KOPT-K1 (cell line): ENCODE results near the gene FMNL1.
A peak's percentile ranks its signal among the peaks of the same experiment; 100 is the strongest.

Experiments
- H3K27ac ChIP-seq: fragments of 200-600 bp; sonication (generic); 2 replicates; pipeline ENCODE4 v1.5.1; 2016; ENCODE audit warnings: antibody characterized with exemption, mild to moderate bottlenecking, low read depth, low read length; ENCODE audit not compliant: poor library complexity, severe bottlenecking
- H3K36me3 ChIP-seq: fragments of 200-600 bp; sonication (generic); 2 replicates; pipeline ENCODE4 v1.5.1; 2017; ENCODE audit warnings: antibody characterized with exemption, mild to moderate bottlenecking, low read length, moderate library complexity; ENCODE audit not compliant: insufficient read depth
- H3K9me3 ChIP-seq: fragments of 200-600 bp; sonication (generic); 2 replicates; pipeline ENCODE4 v1.5.1; 2017; ENCODE audit warnings: antibody characterized with exemption, low read length, mild to moderate bottlenecking; ENCODE audit not compliant: insufficient read depth, poor library complexity, severe bottlenecking

The FMNL1 gene

DNA sequence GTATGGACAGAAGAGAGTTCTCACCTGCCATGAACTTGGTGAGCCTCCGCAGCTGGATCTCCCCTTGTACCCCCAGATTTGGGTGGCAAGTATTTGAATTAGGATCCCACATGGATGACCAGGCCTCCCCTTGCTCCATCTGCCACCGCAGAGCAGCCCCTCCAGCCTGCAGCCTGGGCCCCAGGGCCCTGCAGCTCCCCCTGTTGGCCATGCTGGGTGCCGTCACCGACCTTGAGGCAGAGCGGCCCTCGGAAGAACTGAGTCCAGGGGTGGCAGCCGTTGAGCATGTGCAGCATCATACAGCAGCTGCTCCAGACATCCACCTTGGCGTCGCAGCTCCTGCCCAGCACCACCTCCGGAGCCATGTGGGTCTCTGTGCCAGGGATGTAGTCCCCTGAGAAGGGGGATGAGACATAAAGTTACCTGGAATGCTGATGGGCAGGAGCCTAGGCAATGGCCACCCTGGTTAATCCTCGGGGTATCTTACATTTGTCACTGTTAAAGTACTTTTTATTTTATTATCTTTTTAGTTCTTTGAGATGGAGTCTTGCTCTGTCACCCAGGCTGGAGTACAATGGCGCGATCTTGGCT, 49.2 kb downstream of the FMNL1 start:
- Histone ChIP-seq H3K36me3 (peaks cover 89% of the 10 kb centered on the region), H3K27ac (no peak overlapping the region), H3K9me3 (no peaks in the 10 kb centered on the region)

DNA sequence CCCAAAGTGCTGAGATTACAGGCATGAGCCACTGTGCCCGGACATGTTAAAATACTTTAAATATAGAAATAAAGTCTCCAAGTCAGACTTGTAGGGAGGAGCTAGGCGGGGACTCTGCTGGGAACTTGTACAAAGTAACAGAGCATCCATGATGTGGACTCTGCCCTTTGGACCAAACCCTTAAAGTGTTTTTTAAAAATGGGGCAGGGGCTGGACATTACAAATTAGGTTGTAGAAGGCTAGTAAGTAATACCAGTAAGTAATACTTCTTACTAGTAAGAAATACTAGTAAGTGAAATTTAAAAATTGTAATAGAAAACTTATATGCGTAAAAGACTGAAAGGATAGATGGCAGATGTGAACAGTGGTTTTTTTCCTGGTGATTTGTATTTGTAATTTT, 49.9 kb downstream of the FMNL1 start:
- Histone ChIP-seq H3K9me3 (no peaks in the 10 kb centered on the region), H3K27ac (no peak overlapping the region), H3K36me3 (peaks cover 87% of the 10 kb centered on the region)

DNA sequence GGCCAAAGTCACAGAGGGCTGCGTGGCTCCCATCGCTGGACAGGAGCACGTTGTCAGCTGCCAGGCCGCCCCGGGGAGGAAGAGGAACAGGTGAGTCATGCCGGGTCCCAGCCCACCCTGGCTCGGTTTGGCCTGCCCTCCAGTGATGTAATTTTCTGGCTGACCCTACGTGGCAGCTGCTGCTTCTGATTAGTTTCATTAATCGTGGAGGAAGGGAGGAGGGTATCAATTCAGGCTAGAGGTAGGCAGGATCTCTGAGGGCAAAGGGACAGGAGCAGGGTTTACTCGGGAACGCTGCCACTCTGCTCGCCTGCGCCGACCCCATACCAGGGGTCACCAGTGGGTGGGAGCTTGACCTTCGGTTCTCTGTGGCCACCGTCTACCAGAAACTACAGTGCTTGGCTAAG, 51.9 kb downstream of the FMNL1 start:
- H3K27ac ChIP-seq, result no peak overlapping the region
- H3K9me3 ChIP-seq, result no peaks in the 10 kb centered on the region
- peaks cover 76% of the 10 kb centered on the region for H3K36me3 ChIP-seq

- Histone ChIP-seq H3K36me3 (peaks cover 76% of the 10 kb centered on the region), H3K9me3 (no peaks in the 10 kb centered on the region), H3K27ac (no peak overlapping the region)
These were observed 52.3 kb downstream of the FMNL1 start for GRCh38 chr17:45274033-45274432.

DNA sequence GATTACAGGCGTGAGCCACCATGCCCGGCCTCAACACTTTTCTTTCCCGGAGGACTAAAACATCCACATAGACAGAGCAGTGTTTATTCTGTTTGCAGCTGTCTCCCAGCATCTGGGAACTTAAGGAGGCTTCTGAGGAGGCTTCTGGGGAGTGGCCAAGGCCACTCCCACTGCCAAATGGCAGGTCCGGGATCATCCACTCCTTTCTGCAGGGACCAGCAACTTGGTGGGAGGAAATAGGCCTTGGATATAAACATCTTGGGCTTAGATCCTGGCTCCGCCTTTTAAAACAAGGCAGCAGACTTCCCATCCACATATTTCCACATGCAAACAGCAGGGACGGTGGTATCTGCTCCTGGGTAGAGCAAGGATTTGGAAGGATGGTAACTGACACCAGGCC, 54.3 kb downstream of the FMNL1 start:
- no peak overlapping the region for H3K27ac ChIP-seq
- H3K9me3 ChIP-seq, result no peaks in the 10 kb centered on the region
- H3K36me3 ChIP-seq, result peaks cover 72% of the 10 kb centered on the region

DNA sequence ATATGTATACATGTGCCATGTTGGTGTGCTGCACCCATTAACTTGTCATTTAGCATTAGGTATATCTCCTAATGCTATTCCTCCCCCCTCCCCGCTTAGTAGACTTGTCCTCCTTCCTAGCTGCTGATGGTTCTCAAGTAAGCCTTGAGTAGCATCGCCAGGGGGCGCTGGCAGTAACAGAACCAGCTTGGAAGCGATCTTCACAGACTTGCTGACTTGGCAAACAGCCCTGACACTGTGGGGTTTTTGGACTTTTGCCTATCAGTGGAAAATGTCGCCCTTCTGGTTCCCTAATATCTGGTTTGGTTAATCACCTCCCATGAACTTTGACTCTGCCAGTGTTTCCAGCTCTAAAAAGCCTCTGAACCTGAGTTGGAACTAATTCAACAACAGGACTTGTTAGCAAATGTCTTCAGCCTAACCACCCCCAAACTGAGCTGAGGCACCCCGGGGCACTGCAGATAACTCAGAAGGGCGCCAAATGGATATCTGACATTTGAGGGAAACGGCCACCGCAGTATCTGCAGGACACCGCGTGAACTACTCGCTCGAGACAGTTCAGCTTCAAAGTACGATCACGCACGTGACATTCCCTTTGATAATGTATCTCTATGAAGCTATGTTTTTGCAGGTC, 55.6 kb downstream of the FMNL1 start:
- Histone ChIP-seq H3K36me3 (peaks cover 72% of the 10 kb centered on the region), H3K27ac (peak overlapping the region; percentile 17), H3K9me3 (no peaks in the 10 kb centered on the region)

DNA sequence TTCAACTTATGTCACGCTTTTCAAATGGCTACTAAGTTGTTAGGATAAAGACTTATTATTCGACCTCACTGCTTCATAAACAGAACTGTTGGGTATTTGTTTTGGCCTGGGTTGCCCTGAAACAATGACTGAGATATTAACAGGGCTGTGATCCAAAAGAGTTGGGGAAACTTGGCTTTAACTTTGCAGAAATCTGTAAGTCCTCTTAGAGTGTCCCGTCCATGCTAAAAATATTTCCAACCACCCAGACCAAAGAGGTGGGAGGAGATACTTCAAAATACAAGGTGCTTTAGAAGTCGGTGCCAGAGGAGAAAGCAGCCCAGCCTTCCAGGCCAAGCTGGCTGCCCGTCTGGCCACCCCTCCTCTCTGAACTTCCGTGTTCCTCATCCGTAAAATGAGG, 56.3 kb downstream of the FMNL1 start:
- Histone ChIP-seq H3K9me3 (no peaks in the 10 kb centered on the region), H3K27ac (no peak overlapping the region), H3K36me3 (peaks cover 72% of the 10 kb centered on the region)

DNA sequence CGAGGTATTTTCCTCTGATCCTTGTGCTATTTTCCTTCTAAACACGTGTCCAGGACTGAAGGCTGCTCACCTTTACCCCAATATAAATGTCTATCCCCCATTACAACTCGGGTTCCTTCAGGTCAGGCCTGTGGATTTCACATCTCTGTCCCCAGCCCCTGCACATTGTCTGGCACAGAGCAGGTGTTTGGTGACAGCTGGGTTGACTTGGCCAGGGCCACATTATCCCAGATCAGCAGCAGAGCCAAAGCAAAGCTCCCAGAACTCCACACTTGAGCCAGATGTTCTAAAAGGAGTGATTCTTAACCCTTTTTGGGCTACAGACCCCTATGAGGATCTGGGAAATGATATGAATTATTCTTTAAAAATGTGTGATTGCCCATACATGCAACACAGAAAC, 58.2 kb downstream of the FMNL1 start:
- H3K27ac ChIP-seq, result no peak overlapping the region
- no peaks in the 10 kb centered on the region for H3K9me3 ChIP-seq
- peaks cover 72% of the 10 kb centered on the region for H3K36me3 ChIP-seq

DNA sequence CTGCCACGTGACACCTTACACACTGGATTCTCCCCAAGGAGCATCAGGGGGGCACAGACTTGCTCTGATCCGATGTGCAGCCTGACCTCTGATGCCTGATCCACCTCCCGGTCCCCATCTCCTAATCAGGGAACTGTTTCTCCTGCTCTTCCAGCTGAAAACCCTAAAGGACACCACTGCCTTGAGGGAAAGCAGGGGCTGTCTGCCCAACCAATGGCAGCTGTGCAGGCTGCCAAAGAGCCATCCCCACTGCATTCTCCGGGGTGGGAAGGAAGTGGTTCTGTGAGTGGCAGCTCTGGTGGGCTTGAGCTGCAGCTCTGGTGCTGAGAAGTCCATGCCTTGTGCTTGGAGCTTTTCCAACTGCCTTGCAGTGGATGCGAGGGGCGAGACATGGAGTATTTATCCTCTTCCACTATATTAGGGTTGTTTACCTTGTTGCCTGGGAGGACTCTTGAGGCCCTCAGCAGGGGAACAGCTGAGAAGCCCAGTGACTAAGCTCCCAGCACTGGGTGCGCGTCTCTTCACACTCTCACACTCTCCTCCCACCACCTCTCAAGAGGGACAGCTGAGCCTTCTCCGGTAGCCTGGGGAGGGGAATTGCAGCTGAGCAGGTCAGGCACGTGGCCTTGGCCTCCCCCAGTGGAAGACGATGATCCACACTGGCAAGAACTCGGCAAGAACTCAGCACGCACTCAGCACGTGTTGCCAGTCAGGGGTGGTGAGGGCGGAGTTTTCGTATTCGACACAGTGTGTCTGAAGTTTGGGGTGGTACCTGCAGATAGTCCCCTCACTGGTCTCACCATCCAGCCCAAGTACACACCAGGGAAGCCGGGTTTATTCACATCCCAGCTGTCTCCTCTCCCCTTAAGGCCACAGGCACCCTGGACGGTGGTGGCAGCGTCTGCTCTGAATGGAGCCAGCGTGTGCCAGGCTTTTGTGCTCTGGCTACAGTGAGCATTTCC, 61.3 kb downstream of the FMNL1 start:
- Histone ChIP-seq H3K36me3 (peaks cover 94% of the 10 kb centered on the region), H3K27ac (peak overlapping the region; percentile 7), H3K9me3 (no peaks in the 10 kb centered on the region)

DNA sequence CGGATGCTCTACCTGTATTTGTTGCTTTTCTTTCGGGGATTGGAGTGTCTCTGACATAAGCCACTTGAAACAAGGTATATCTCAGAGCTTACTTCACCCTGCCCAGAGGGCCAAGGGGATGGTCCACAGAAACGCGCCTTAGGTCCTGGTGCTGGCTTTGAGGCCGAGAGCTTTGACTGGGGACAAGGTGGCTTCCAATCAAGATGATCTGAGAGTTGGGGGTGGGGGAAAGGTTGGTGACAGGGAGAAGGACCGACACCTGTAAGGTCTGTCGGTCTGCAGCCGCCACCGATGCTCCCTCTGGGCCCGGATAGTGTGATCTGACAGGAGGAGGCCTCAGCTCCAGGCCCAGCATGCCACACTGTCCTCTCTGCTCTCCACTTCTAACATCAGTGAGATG, 62.0 kb downstream of the FMNL1 start:
- Histone ChIP-seq H3K36me3 (peaks cover 94% of the 10 kb centered on the region), H3K9me3 (no peaks in the 10 kb centered on the region), H3K27ac (no peak overlapping the region)

- H3K9me3 ChIP-seq, result no peaks in the 10 kb centered on the region
- H3K27ac ChIP-seq, result no peak overlapping the region
- H3K36me3 ChIP-seq, result peaks cover 97% of the 10 kb centered on the region
These were observed 62.8 kb downstream of the FMNL1 start for GRCh38 chr17:45284176-45285140.

GRCh38 chr17:45286286-45286685, 64.6 kb downstream of the FMNL1 start:
- Histone ChIP-seq H3K9me3 (no peaks in the 10 kb centered on the region), H3K36me3 (peaks cover 96% of the 10 kb centered on the region), H3K27ac (no peak overlapping the region)

GRCh38 chr17:45287526-45288500, 66.1 kb downstream of the FMNL1 start:
- H3K27ac ChIP-seq, result no peak overlapping the region

GRCh38 chr17:45288825-45289224, 67.1 kb downstream of the FMNL1 start:
- Histone ChIP-seq H3K36me3 (peaks cover 90% of the 10 kb centered on the region), H3K9me3 (no peaks in the 10 kb centered on the region), H3K27ac (no peak overlapping the region)

More at GRCh38 chr17:45287526-45288500, 66.1 kb downstream of the FMNL1 start:
- no peaks in the 10 kb centered on the region for H3K9me3 ChIP-seq
- H3K36me3 ChIP-seq, result peaks cover 90% of the 10 kb centered on the region
